Measurements from ENCODE around the gene HLA-A.

The HLA-A gene

GRCh38 chr6:29984232-29984631 lies 41.9 kb downstream of the HLA-A start:
- DNase-seq (ENCODE audit: low spot score), result no peak
- no peak overlapping the region for H3K27ac ChIP-seq (replicated peaks; ENCODE audit: low read length)
- peaks cover 0 to 1% of the 10 kb centered on the region in 2 donors for H3K4me1 ChIP-seq (ENCODE audit: control insufficient read depth in 2 of 2, insufficient read depth in 1 of 2, low read depth in 1 of 2, low read length in 2 of 2)
- no peaks in the 10 kb centered on the region for H3K9me3 ChIP-seq (replicated peaks in 1 of 2; ENCODE audit: control insufficient read depth in 2 of 2, insufficient read depth in 1 of 2, low read depth in 1 of 2, low read length in 2 of 2)
- H3K4me2 ChIP-seq (ENCODE audit: insufficient read depth, low read length, poor library complexity, severe bottlenecking), result no peak overlapping the region
- H2BK15ac ChIP-seq (ENCODE audit: low read length), result no peak overlapping the region
- H2BK5ac ChIP-seq (ENCODE audit: low read length), result no peak overlapping the region
- no peak overlapping the region for H3K9ac ChIP-seq (ENCODE audit: low read depth, low read length, poor library complexity)
- no peak overlapping the region for H3K23ac ChIP-seq (ENCODE audit: low read depth, low read length, poor library complexity)
- H2BK120ac ChIP-seq (ENCODE audit: low read depth, low read length), result no peak overlapping the region
- H4K91ac ChIP-seq (ENCODE audit: low read depth, low read length, poor library complexity), result no peak overlapping the region
- no peak overlapping the region for H3K14ac ChIP-seq (ENCODE audit: low read length)
- no peak overlapping the region for H4K8ac ChIP-seq (ENCODE audit: low read depth, low read length)
- H3K4me3 ChIP-seq (ENCODE audit: low read length in 2 of 2), result no peak overlapping the region
- no peak overlapping the region for H2AK5ac ChIP-seq (ENCODE audit: low read depth, low read length)
- H3K36me3 ChIP-seq (replicated peaks in 1 of 2; ENCODE audit: control insufficient read depth in 2 of 2, insufficient read depth in 2 of 2, low read length in 2 of 2), result no peaks in the 10 kb centered on the region
- no CpG with 5 or more reads among the region's 3 CpGs for WGBS, 2 donors (ENCODE audit: extremely low coverage in 2 of 2, insufficient read length in 2 of 2, insufficient replicate concordance in 1 of 2)
- no peak overlapping the region for H2BK12ac ChIP-seq (ENCODE audit: low read length)
- H3K4ac ChIP-seq (ENCODE audit: low read length), result no peak overlapping the region
- H3K79me1 ChIP-seq (ENCODE audit: low read depth, low read length), result peaks cover 2% of the 10 kb centered on the region
- no peak overlapping the region for H3K18ac ChIP-seq (ENCODE audit: low read length)
- H3K27me3 ChIP-seq (ENCODE audit: control insufficient read depth in 3 of 3, insufficient read depth in 3 of 3, low read depth in 1 of 3, low read length in 3 of 3), result peaks cover 0 to 20% (median 0%) of the 10 kb centered on the region in 3 experiments
- H2AFZ ChIP-seq (ENCODE audit: low read length), result no peak overlapping the region

DNA sequence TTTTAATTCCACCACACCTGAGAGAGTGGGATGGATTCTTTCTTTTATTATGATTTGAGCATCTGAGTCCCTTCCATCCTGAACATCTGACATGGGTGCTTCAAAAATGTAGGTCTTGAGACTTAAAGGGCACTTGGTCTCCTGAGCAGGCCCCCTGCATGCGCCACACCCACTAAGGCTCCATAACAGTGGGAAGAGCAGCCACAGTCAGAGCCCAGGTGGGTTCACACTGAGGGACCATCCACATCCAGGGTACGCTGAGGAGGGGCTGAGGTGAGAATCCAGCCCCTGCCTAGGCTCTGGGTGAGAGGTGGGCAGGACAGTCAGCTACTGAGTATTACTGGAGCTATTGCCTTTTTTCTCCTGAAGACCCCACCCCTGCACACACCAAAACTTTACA lies 42.7 kb downstream of the HLA-A start:
- Histone ChIP-seq H2BK15ac (ENCODE audit: low read length) (no peak overlapping the region), H3K18ac (ENCODE audit: low read length) (no peak overlapping the region), H2BK120ac (ENCODE audit: low read depth, low read length) (no peak overlapping the region), H2BK5ac (ENCODE audit: low read length) (no peak overlapping the region), H3K4ac (ENCODE audit: low read length) (no peak overlapping the region), H2AK5ac (ENCODE audit: low read depth, low read length) (no peak overlapping the region), H4K91ac (ENCODE audit: low read depth, low read length, poor library complexity) (no peak overlapping the region), H2AFZ (ENCODE audit: low read length) (no peak overlapping the region), H4K8ac (ENCODE audit: low read depth, low read length) (no peak overlapping the region), H3K27ac (replicated peaks; ENCODE audit: low read length) (no peak overlapping the region), H3K9me3 (replicated peaks in 1 of 2; ENCODE audit: control insufficient read depth in 2 of 2, insufficient read depth in 1 of 2, low read depth in 1 of 2, low read length in 2 of 2) (no peaks in the 10 kb centered on the region), H3K27me3 (ENCODE audit: control insufficient read depth in 3 of 3, insufficient read depth in 3 of 3, low read depth in 1 of 3, low read length in 3 of 3) (peaks cover 0 to 24% (median 0%) of the 10 kb centered on the region in 3 experiments), H3K36me3 (replicated peaks in 1 of 2; ENCODE audit: control insufficient read depth in 2 of 2, insufficient read depth in 2 of 2, low read length in 2 of 2) (no peaks in the 10 kb centered on the region), H3K9ac (ENCODE audit: low read depth, low read length, poor library complexity) (no peak overlapping the region), H3K4me3 (ENCODE audit: low read length in 2 of 2) (no peak overlapping the region), H3K14ac (ENCODE audit: low read length) (no peak overlapping the region), H3K23ac (ENCODE audit: low read depth, low read length, poor library complexity) (no peak overlapping the region), H2BK12ac (ENCODE audit: low read length) (no peak overlapping the region), H3K4me1 (ENCODE audit: control insufficient read depth in 2 of 2, insufficient read depth in 1 of 2, low read depth in 1 of 2, low read length in 2 of 2) (peaks cover 0 to 1% of the 10 kb centered on the region in 2 donors), H3K4me2 (ENCODE audit: insufficient read depth, low read length, poor library complexity, severe bottlenecking) (no peak overlapping the region), H3K79me1 (ENCODE audit: low read depth, low read length) (peaks cover 2% of the 10 kb centered on the region)
- no peak for DNase-seq (ENCODE audit: low spot score)
- WGBS, 2 donors (ENCODE audit: extremely low coverage in 2 of 2, insufficient read length in 2 of 2, insufficient replicate concordance in 1 of 2), result no CpG with 5 or more reads among the region's 2 CpGs

GRCh38 chr6:29986179-29986781 lies 43.9 kb downstream of the HLA-A start:
- Histone ChIP-seq H2BK120ac (ENCODE audit: low read depth, low read length) (no peak overlapping the region), H3K9ac (ENCODE audit: low read depth, low read length, poor library complexity) (no peak overlapping the region), H3K9me3 (replicated peaks in 1 of 2; ENCODE audit: control insufficient read depth in 2 of 2, insufficient read depth in 1 of 2, low read depth in 1 of 2, low read length in 2 of 2) (no peaks in the 10 kb centered on the region), H2BK12ac (ENCODE audit: low read length) (no peak overlapping the region), H3K23ac (ENCODE audit: low read depth, low read length, poor library complexity) (no peak overlapping the region), H3K4ac (ENCODE audit: low read length) (no peak overlapping the region), H3K27ac (replicated peaks; ENCODE audit: low read length) (no peak overlapping the region), H3K18ac (ENCODE audit: low read length) (no peak overlapping the region), H2BK5ac (ENCODE audit: low read length) (no peak overlapping the region), H3K27me3 (ENCODE audit: control insufficient read depth in 3 of 3, insufficient read depth in 3 of 3, low read depth in 1 of 3, low read length in 3 of 3) (peaks cover 0 to 24% (median 0%) of the 10 kb centered on the region in 3 experiments), H3K4me1 (ENCODE audit: control insufficient read depth in 2 of 2, insufficient read depth in 1 of 2, low read depth in 1 of 2, low read length in 2 of 2) (peaks cover 0 to 1% of the 10 kb centered on the region in 2 donors), H4K91ac (ENCODE audit: low read depth, low read length, poor library complexity) (no peak overlapping the region), H2AK5ac (ENCODE audit: low read depth, low read length) (no peak overlapping the region), H3K14ac (ENCODE audit: low read length) (peak overlapping the region; percentile 21), H4K8ac (ENCODE audit: low read depth, low read length) (no peak overlapping the region), H3K4me2 (ENCODE audit: insufficient read depth, low read length, poor library complexity, severe bottlenecking) (no peak overlapping the region), H3K4me3 (ENCODE audit: low read length in 2 of 2) (no peak overlapping the region), H3K79me1 (ENCODE audit: low read depth, low read length) (peaks cover 2% of the 10 kb centered on the region), H2AFZ (ENCODE audit: low read length) (no peak overlapping the region), H3K36me3 (replicated peaks in 1 of 2; ENCODE audit: control insufficient read depth in 2 of 2, insufficient read depth in 2 of 2, low read length in 2 of 2) (no peaks in the 10 kb centered on the region), H2BK15ac (ENCODE audit: low read length) (no peak overlapping the region)
- no CpG with 5 or more reads among the region's 4 CpGs for WGBS, 2 donors (ENCODE audit: extremely low coverage in 2 of 2, insufficient read length in 2 of 2, insufficient replicate concordance in 1 of 2)
- no peak for DNase-seq (ENCODE audit: low spot score)

DNA sequence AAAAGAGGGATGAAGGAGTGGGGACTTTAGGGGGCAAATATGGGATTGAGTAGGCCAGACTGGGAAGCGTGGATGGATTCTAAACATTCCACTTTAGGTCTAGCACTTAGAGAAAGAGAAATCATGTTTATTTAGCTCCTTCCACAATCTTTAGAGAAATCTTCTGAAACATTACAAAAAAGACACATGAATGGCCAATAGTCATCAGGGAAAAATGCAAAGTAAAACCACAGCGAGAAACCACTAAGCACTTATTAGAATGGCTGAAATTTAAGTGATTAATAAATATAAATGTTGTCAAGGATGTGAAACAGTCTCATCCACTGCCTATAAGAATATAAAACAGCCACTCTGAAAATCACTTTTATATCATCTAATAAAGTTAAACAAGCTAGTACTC lies 46.9 kb downstream of the HLA-A start:
- no peak overlapping the region for H2BK120ac ChIP-seq (ENCODE audit: low read depth, low read length)
- peaks cover 0 to 35% (median 0%) of the 10 kb centered on the region in 3 experiments for H3K27me3 ChIP-seq (ENCODE audit: control insufficient read depth in 3 of 3, insufficient read depth in 3 of 3, low read depth in 1 of 3, low read length in 3 of 3)
- H3K4me2 ChIP-seq (ENCODE audit: insufficient read depth, low read length, poor library complexity, severe bottlenecking), result no peak overlapping the region
- no peak overlapping the region for H2BK15ac ChIP-seq (ENCODE audit: low read length)
- no peak for DNase-seq (ENCODE audit: low spot score)
- no peak overlapping the region for H3K23ac ChIP-seq (ENCODE audit: low read depth, low read length, poor library complexity)
- H4K91ac ChIP-seq (ENCODE audit: low read depth, low read length, poor library complexity), result no peak overlapping the region
- H3K36me3 ChIP-seq (replicated peaks in 1 of 2; ENCODE audit: control insufficient read depth in 2 of 2, insufficient read depth in 2 of 2, low read length in 2 of 2), result no peaks in the 10 kb centered on the region
- no peak overlapping the region for H2BK12ac ChIP-seq (ENCODE audit: low read length)
- H3K9ac ChIP-seq (ENCODE audit: low read depth, low read length, poor library complexity), result no peak overlapping the region
- H2AFZ ChIP-seq (ENCODE audit: low read length), result no peak overlapping the region
- WGBS, 2 donors (ENCODE audit: extremely low coverage in 2 of 2, insufficient read length in 2 of 2, insufficient replicate concordance in 1 of 2), result no CpG with 5 or more reads among the region's 2 CpGs
- H3K14ac ChIP-seq (ENCODE audit: low read length), result no peak overlapping the region
- H3K9me3 ChIP-seq (replicated peaks in 1 of 2; ENCODE audit: control insufficient read depth in 2 of 2, insufficient read depth in 1 of 2, low read depth in 1 of 2, low read length in 2 of 2), result no peaks in the 10 kb centered on the region
- H3K79me1 ChIP-seq (ENCODE audit: low read depth, low read length), result no peaks in the 10 kb centered on the region
- no peak overlapping the region for H3K27ac ChIP-seq (replicated peaks; ENCODE audit: low read length)
- H3K4me1 ChIP-seq (ENCODE audit: control insufficient read depth in 2 of 2, insufficient read depth in 1 of 2, low read depth in 1 of 2, low read length in 2 of 2), result no peaks in the 10 kb centered on the region
- no peak overlapping the region for H3K18ac ChIP-seq (ENCODE audit: low read length)
- H2BK5ac ChIP-seq (ENCODE audit: low read length), result no peak overlapping the region
- no peak overlapping the region for H2AK5ac ChIP-seq (ENCODE audit: low read depth, low read length)
- no peak overlapping the region for H3K4me3 ChIP-seq (ENCODE audit: low read length in 2 of 2)
- no peak overlapping the region for H3K4ac ChIP-seq (ENCODE audit: low read length)
- no peak overlapping the region for H4K8ac ChIP-seq (ENCODE audit: low read depth, low read length)

Measured in neuronal stem cell (in vitro differentiated cells).